ENCODE measurements around the gene SERPIND1. TPM values are rescaled to one million over a fixed set of nuclear protein-coding genes. Genes with fewer than 3 reads are reported as not detected.
"Not testable (repeated sequence)": the region's sequence is repeated elsewhere in the genome, so short reads cannot be mapped to it uniquely, and the experiment has no call there.

Gene SERPIND1
- polyA plus RNA-seq, 1 donor = 2.8 TPM

- no peak for DNase-seq
Observed at GRCh38 chr22:20813056-20813455, 39.1 kb downstream of the SERPIND1 start.

DNA sequence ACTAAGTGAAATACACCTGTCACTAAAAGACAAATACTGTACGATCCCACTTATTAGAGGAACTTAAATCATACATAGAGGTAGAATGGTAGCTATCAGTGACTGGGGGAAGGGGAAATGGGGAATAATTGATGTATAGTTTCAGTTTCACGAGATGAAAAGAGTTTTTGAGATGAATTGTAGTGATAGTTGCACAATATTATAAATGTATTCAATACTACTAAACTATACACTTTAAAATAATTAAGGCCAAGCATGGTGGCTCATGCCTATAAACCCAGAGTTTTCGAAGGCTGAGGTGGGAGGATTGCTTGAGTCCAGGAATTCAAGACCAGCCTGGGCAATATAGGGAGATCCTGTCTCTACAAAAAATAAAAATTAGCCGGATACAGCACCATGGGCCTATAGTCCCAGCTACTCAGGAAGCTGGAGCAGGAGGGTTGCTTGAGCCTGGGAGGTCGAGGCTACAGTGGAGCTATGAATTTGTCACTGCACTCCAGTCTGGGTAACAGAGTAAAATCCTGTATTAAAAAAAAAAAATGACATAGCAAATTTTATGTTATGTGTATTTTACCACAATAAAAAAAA, 40.4 kb downstream of the SERPIND1 start:
- no peak for DNase-seq

DNA sequence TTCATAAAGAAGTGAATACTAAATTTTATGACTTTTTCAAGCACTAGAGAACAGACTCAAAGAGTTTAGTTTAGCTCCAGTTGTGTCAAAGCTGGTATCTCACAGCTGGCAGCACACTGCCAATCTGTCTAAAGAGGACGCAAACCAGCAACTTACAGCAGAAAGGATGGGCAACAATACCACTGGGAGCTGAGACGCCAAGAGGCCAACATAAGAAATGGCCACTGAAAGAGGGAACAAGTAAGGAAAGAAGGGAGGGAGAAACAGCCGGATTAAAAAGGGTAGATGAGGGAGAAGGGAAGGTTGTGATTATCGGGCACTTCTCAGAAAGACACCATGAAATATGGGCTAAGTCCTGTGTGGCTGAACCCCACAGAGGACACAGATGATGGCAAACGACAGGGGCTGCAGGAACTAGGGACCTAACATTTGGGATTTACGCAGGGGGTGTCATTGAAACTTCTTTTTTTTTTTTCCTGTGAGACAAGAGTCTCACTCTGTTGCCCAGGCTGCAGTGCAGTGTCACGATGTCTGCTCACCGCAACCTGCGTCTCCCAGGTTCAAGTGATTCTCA, 41.7 kb downstream of the SERPIND1 start:
- DNase-seq = no peak

GRCh38 chr22:20816559-20816958, 42.6 kb downstream of the SERPIND1 start:
- DNase-seq = no peak

DNA sequence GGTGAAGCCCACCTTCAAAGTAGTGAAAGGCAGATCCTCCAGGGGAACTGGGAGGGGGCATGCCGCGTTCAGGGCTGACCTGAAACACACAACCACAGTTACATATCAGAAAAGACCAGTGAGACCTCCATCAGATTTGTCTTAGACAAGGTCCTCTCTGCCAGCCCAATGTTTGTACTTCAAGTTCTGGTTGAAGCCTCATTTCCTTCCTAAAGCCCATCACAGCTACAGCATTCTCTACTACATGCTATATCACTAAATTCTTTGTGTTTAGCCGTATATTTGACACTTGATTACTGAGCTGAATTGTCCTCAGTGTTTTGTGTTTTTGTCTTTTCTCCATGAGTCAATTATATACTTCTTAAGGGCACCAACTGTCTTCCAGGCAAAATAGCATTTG, 44.6 kb downstream of the SERPIND1 start:
- DNase-seq = no peak

DNA sequence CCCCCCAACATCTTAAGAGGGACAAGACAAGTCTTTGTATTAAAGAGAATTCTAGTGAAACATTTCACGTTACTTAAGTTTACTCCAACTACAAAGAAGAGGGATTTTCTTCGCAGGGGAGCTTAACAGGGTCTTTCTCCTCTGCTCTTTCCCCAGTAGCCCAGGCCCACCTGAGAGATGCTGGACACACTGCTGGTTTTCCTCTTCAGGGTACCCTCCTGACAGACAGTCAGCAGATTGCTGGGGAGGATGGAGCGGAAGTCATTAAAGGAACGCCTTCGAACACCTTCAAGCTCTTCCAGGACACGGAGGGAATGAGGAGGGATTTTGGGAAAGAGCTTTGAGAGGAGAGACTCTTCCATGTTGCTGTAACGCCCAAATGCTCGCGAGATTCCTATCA, 45.6 kb downstream of the SERPIND1 start:
- DNase-seq = no peak

DNA sequence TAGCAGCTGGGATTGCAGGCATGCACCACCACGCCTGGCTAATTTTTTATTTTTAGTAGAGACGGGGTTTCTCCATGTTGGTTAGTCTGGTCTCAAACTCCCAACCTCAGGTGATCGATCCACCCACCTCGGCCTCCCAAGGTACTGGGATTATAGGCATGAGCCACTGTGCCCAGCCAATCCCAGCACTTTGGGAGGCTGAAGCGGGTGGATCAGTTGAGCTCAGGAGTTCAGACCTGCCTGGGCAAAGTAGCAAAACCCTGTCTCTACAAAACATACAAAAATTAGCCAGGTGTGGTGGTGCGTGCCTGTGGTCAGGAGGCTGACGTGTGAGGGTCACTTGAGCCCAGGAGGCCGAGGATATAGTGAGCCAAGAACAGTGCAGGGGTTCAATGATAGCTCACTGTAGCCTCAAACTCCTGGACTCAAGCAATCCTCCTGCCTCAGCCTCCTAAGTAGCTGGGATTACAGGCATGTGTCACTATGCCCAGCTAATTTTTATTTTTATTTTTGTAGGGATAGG, 47.9 kb downstream of the SERPIND1 start:
- DNase-seq = not testable (repeated sequence)

GRCh38 chr22:20822240-20822639, 48.3 kb downstream of the SERPIND1 start:
- DNase-seq = no peak

DNA sequence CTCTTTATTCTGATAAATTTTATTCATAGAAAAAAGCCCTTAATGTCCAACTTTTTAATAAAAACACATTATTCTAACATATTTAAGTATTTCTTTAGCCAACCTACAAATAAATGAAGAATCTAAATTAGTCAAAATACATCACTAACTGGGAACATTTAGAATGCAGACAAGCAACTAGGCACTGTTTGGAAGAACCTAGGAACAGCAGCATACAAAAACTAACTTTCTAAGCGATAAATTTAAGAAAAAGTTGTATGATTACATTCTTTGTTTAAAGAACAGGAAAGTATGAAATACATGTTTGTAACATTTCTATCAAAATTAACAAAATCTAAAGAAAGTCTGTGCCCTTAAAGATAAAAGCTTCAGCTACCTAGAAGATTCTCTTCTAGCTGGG, 49.4 kb downstream of the SERPIND1 start:
- DNase-seq = no peak

DNA sequence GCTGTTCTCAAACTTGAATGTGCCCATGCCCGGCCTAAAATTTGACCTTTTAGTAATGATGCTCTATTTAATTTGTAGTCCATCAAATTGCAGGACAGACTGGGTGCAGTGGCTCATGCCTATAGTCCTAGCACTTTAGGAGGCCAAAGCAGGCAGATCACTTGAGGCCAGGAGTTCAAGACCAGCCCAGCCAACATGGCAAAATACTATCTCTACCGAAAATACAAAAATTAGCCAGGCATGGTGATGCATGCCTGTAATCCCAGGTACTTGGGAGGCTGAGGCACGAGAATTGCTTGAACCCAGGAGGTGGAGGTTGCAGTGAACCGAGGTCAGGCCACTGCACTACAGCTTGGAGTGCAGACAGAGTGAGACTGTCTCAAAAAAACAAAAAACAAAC, 51.3 kb downstream of the SERPIND1 start:
- not testable (repeated sequence) for DNase-seq

GRCh38 chr22:20825624-20826023, 51.7 kb downstream of the SERPIND1 start:
- no peak for DNase-seq

DNA sequence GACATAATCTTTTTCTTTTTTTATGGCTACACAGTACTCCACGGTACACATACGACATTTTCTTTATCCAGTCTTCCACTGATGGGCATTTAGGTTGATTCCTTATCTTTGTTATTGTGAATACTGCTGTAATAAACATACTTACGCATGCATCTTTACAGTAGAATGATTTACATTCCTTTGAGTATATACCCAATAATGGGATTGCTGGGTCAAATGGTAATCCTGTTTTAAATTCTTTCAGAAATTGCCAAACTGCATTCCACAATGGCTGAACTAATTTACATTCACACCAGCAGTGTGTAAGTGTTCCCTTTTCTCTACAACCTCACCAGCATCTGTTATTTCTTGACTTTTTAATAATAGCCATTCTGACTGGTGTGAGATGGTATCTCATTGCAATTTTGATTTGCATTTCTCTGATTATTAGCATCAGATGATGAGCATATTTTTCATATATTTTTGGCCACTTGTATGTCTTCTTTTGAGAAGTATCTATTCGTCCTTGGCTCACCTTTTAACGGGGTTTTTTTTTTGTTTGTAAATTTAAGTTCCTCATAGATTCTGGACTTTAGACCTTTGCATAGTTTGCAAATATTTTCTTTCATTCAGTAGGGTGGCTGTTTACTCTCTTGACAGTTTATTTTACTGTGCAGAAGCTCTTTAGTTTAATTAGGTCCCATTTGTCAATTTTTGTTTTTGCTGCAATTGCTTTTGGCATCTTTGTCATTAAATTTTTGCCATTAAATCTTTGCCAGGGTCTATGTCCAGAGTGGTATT, 52.6 kb downstream of the SERPIND1 start:
- DNase-seq = not testable (repeated sequence)

GRCh38 chr22:20829491-20830134, 55.7 kb downstream of the SERPIND1 start:
- no peak for DNase-seq

DNA sequence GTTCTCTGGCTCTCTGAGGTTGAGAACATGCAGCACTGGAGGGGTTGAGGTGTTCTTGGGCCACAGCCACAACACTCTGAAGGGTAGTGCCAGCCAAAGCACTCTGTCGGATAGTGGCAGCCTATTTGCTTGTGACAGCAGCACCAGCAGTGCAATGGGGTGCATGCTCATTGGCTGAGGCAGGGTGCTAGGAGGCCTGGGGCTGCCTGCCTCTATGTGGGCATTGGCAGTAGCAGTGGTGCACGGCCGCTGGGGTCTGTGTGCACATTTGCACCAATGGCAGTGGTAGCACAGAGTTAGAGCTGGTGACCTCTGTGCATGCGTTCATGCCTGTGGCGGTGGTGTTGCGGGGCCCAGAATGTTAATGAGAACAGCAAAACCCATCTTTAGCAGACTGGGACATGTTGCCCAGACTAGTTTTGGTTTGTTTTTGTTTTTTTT, 59.3 kb downstream of the SERPIND1 start:
- DNase-seq = no peak

DNA sequence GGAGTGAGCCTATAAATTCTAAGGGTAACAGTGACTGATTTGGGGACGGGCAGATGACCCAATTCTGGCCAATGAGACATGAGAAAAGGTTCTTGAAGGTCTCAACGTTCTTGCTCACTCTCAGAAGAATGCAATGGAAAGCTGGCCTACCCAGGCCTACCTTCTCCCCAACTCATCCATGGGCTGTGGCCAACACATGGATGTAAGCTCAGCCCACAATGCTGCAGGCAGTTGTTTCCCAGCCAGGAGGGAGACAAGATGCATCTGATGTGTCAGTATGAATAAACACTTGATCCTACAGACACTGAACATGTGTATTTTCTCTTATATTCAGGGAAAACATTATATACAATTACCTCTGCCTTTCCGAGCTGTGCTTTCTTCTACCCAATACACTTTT, 60.3 kb downstream of the SERPIND1 start:
- no peak for DNase-seq

DNA sequence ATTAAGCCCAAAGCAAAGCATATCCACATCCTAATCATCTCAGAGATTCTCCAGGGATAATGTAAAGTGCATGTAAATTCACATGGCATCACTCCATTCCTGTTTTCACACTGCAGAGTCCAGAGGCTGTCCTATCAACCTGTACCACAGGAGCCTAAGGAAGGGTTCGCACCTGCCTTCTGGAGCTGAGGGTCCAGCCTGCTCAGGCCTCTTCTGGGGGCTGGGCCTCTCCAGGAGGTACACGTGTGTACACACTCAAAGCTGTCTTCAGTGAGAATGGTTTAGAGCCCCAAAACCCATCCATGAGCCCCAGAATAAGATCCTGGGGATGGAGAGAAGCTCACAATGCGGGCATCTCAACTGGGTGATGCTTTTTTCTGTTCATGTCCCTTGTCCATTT, 60.8 kb downstream of the SERPIND1 start:
- no peak for DNase-seq

Other genes starting within 250 kb of the SERPIND1 start
- 82.6 TPM for gene PI4KA, start 84.7 kb downstream of the SERPIND1 start, polyA plus RNA-seq (ENCODE audit: insufficient read length)
- gene SNAP29, start 84.9 kb downstream of the SERPIND1 start, polyA plus RNA-seq (ENCODE audit: insufficient read length) = 30.7 TPM
- 62.3 TPM for gene CRKL, start 143.3 kb downstream of the SERPIND1 start, polyA plus RNA-seq (ENCODE audit: insufficient read length)
- gene AIFM3, start 193.1 kb downstream of the SERPIND1 start, polyA plus RNA-seq (ENCODE audit: insufficient read length) = 0.68 TPM
- 50.5 TPM for gene LZTR1, start 208.2 kb downstream of the SERPIND1 start, polyA plus RNA-seq (ENCODE audit: insufficient read length)
- gene THAP7, start 228.0 kb downstream of the SERPIND1 start, polyA plus RNA-seq (ENCODE audit: insufficient read length) = 14.1 TPM
- 1.4 TPM for gene P2RX6, start 241.1 kb downstream of the SERPIND1 start, polyA plus RNA-seq (ENCODE audit: insufficient read length)